ENCODE measurements around the gene UPP1. TPM values are rescaled to one million over a fixed set of nuclear protein-coding genes. Genes with fewer than 3 reads are reported as not detected.

UPP1 gene
- total RNA-seq: 10 to 100 TPM; 11.1 to 11.2 TPM

- H3K27me3 ChIP-seq: no peaks in the 10 kb centered on the region
- no peaks in the 10 kb centered on the region for H3K9me3 ChIP-seq
- no peak for TF ChIP-seq CTCF (IDR thresholded peaks at IDR 0.05)
- H3K27ac ChIP-seq: peak within 1 kb of the TSS; percentile 96 to 98
- peak; percentile 95 for DNase-seq (ENCODE audit: low spot score)
- H3K4me3 ChIP-seq: peak within 1 kb of the TSS; percentile 55 to 86
- H3K4me1 ChIP-seq: peaks cover 0 to 50% of the 10 kb centered on the region in 2 donors
- H3K36me3 ChIP-seq: peaks cover 13% of the 10 kb centered on the region
These were observed at the start of gene UPP1 for GRCh38 chr7:48089046-48090003. UPP1 (plus strand) TSS chr7:48089265; CDS start chr7:48094784, 5,519 bp downstream.

- Histone ChIP-seq H3K27ac (no peak overlapping the region), H3K4me1 (peaks cover 0 to 3% of the 10 kb centered on the region in 2 donors), H3K9me3 (no peaks in the 10 kb centered on the region), H3K36me3 (no peaks in the 10 kb centered on the region), H3K27me3 (no peaks in the 10 kb centered on the region), H3K4me3 (no peak overlapping the region)
- TF ChIP-seq CTCF (IDR thresholded peaks at IDR 0.05): no peak
- no peak for DNase-seq (ENCODE audit: low spot score)
These were observed 48.0 kb upstream of the UPP1 start for GRCh38 chr7:48040944-48041652.

GRCh38 chr7:48041653-48041970 lies 47.5 kb upstream of the UPP1 start:
- H3K36me3 ChIP-seq: no peaks in the 10 kb centered on the region
- H3K27ac ChIP-seq: no peak overlapping the region
- no peaks in the 10 kb centered on the region for H3K27me3 ChIP-seq
- no peaks in the 10 kb centered on the region for H3K9me3 ChIP-seq
- no peak for DNase-seq (ENCODE audit: low spot score)
- H3K4me1 ChIP-seq: no peaks in the 10 kb centered on the region
- no peak overlapping the region for H3K4me3 ChIP-seq
- no peak for TF ChIP-seq CTCF (IDR thresholded peaks at IDR 0.05)

- Histone ChIP-seq H3K27me3 (no peaks in the 10 kb centered on the region), H3K27ac (no peak overlapping the region), H3K4me1 (no peaks in the 10 kb centered on the region), H3K4me3 (no peak overlapping the region), H3K9me3 (no peaks in the 10 kb centered on the region), H3K36me3 (no peaks in the 10 kb centered on the region)
- no peak for DNase-seq (ENCODE audit: low spot score)
- TF ChIP-seq CTCF (IDR thresholded peaks at IDR 0.05): no peak
These were observed 46.8 kb upstream of the UPP1 start for GRCh38 chr7:48042216-48042615.

- H3K27ac ChIP-seq: no peak overlapping the region
- DNase-seq (ENCODE audit: low spot score): no peak
- H3K36me3 ChIP-seq: no peaks in the 10 kb centered on the region
- no peaks in the 10 kb centered on the region for H3K4me1 ChIP-seq
- H3K4me3 ChIP-seq: no peak overlapping the region
- H3K9me3 ChIP-seq: no peaks in the 10 kb centered on the region
- no peaks in the 10 kb centered on the region for H3K27me3 ChIP-seq
- no peak for TF ChIP-seq CTCF (IDR thresholded peaks at IDR 0.05)
These were observed 46.4 kb upstream of the UPP1 start for GRCh38 chr7:48042636-48043035.
